Adrenal gland (tissue), 12 donors: Measurements from ENCODE around the gene LRRC15. TPM values are rescaled to one million over a fixed set of nuclear protein-coding genes. Genes with fewer than 3 reads are reported as not detected.

ENCODE experiments used
- DNase-seq, 7 donors: peaks; one replicate each; pipeline ENCODE4 v3.0.0-alpha.2; 2019 to 2020
- H3K27ac ChIP-seq, 5 donors: fragments of 200-600 bp; sonication (generic) in 4 of 5; 1 replicate in 3 of 5; 2 replicates in 2 of 5; pipeline versions ENCODE4 v1.5.1 to v1.8.0; 2016 to 2020; ENCODE audit warnings: mild to moderate bottlenecking in 1 of 5
- H3K27me3 ChIP-seq: fragments of 200-600 bp; 2 replicates; pipeline ENCODE4 v1.8.0; 2021
- H3K36me3 ChIP-seq, 2 donors: fragments of 200-600 bp; replicated peaks in 1 of 2; 1 replicate in 1 of 2; 2 replicates in 1 of 2; pipeline versions ENCODE4 v1.5.1 to v1.8.0; 2018 to 2022
- H3K4me1 ChIP-seq, 2 donors: fragments of 200-600 bp; replicated peaks in 1 of 2; 1 replicate in 1 of 2; 2 replicates in 1 of 2; pipeline versions ENCODE4 v1.5.1 to v1.8.0; 2018 to 2021
- H3K4me3 ChIP-seq, 4 donors: fragments of 200-600 bp; sonication (generic) in 3 of 4; one replicate each; pipeline ENCODE4 v1.5.1; 2016 to 2018
- H3K9me3 ChIP-seq, 3 donors: fragments of 200-600 bp; sonication (generic) in 1 of 3; replicated peaks in 1 of 3; 1 replicate in 2 of 3; 2 replicates in 1 of 3; pipeline versions ENCODE4 v1.5.1 to v1.8.0; 2016 to 2021
- POLR2A ChIP-seq, 2 donors: fragments of 450-650 bp; IDR thresholded peaks; one replicate each; pipeline ENCODE4 v1.6.1; 2017; ENCODE audit warnings: antibody characterized with exemption in 2 of 2, mild to moderate bottlenecking in 2 of 2, moderate library complexity in 1 of 2
- WGBS, 4 donors: extraction: QIAGEN DNeasy Blood & Tissue Kit in 2 of 4; methylation state at CpG; one replicate each; pipeline versions ENCODE4 v1.1.5 to v1.1.7; 2013 to 2017; 5-methylcytosine and 5-hydroxymethylcytosine counted together
- intact Hi-C, 2 donors: fragments of 100-400 bp; cut with DNase I; formaldehyde crosslinking; loops; one replicate each; pipeline versions ENCODE4 v1.14.1 to v1.15.0; 2022 to 2023
- polyA plus RNA-seq, 3 donors: library from polyadenylated mRNA; stranded (reverse); fragments of 200-250 nt in 2 of 3; fragments of 350-450 nt in 1 of 3; fragmentation: Illumina TruSeq in 1 of 3; extraction: RNeasy Lipid Tissue Mini Kit (QIAGEN cat#74804) in 1 of 3; gene quantifications; one replicate each; pipeline ENCODE4 v1.2.3, GENCODE V29; 2013 to 2014
- total RNA-seq, 9 donors: library from RNA; depleted of rRNA in 4 of 9; stranded (reverse); fragments of >200 nt in 4 of 9; fragments of 120-200 nt in 1 of 9; fragmentation: NEBNext Ultra II Directional in 1 of 9; extraction: Animal tissue kit (Norgen Biotek cat#: 25700) in 1 of 9; gene quantifications; one replicate each; pipeline versions ENCODE4 v1.1.0 to v1.2.4, GENCODE V29; 2013 to 2023
- TF ChIP-seq, protein P1 (sequence below), 6 experiments: fragments of 450-650 bp in 4 of 6; fragments of 200-600 bp in 2 of 6; sonication (generic) in 1 of 6; IDR thresholded peaks; 1 replicate in 5 of 6; 2 replicates in 1 of 6; pipeline versions ENCODE4 v1.5.1 to v1.8.0; 2016 to 2021; ENCODE audit warnings: antibody characterized with exemption in 6 of 6, mild to moderate bottlenecking in 2 of 6, moderate library complexity in 1 of 6
- donor health status: healthy with polysubstance abuse.
- donor health status: Bipolar disorder and iron deficiency.
- donor health status: DM: yes; HTN: yes; CAD: no.
- donor health status: DM: no; HTN: no; CAD: no.
- donor health status: DM: no; HTN: no; CAD: no.
- donor health status: DM: yes; HTN: yes; CAD: no.

The LRRC15 gene
- total and polyA plus RNA-seq, 12 donors: 0.05 to 0.31 (median 0.12) TPM; not detected in 2

DNA sequence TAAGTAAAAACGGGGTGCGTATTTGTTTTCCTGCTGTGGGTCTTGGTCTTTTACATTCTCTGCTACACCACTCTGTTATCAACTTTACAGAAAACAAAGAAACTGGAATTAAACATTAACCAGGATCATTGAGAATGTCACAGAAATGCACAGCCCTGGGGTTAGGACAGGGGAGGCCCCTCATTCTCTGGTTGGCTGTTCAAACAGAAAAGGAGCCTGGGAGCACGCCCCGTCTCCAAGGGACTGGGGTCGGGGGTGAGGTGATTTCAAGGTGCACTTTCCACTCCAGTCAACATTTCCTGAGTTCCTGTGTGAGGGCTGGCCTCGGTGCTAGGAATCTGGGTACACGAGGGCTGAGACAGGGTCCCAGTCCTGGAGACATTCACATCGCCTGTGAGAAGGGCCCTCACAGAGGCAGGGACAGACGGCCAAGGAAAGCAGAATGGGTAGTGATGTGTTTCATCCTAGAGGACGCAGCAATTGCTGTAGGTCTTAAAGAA, 48.7 kb downstream of the LRRC15 start:
- 80 to 82% (median 81%) methylated on average over 9 to 10 of the region's 10 CpGs for WGBS, 4 donors
- Histone ChIP-seq H3K27ac (no peak overlapping the region), H3K4me3 (no peak overlapping the region), H3K9me3 (no peaks in the 10 kb centered on the region), H3K4me1 (peaks cover 9 to 10% of the 10 kb centered on the region in 2 donors), H3K36me3 (no peaks in the 10 kb centered on the region), H3K27me3 (no peaks in the 10 kb centered on the region)
- no peak for TF ChIP-seq POLR2A (IDR thresholded peaks at IDR 0.05)
- TF ChIP-seq, protein P1, sequence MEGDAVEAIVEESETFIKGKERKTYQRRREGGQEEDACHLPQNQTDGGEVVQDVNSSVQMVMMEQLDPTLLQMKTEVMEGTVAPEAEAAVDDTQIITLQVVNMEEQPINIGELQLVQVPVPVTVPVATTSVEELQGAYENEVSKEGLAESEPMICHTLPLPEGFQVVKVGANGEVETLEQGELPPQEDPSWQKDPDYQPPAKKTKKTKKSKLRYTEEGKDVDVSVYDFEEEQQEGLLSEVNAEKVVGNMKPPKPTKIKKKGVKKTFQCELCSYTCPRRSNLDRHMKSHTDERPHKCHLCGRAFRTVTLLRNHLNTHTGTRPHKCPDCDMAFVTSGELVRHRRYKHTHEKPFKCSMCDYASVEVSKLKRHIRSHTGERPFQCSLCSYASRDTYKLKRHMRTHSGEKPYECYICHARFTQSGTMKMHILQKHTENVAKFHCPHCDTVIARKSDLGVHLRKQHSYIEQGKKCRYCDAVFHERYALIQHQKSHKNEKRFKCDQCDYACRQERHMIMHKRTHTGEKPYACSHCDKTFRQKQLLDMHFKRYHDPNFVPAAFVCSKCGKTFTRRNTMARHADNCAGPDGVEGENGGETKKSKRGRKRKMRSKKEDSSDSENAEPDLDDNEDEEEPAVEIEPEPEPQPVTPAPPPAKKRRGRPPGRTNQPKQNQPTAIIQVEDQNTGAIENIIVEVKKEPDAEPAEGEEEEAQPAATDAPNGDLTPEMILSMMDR (IDR thresholded peaks at IDR 0.05): no peak
- intact Hi-C loops: loop anchor here in 1 of 2 donors (10.0 kb wide), 1 partner anchor 326 kb away; no protein-coding TSS in a partner anchor
- no peak for DNase-seq

DNA sequence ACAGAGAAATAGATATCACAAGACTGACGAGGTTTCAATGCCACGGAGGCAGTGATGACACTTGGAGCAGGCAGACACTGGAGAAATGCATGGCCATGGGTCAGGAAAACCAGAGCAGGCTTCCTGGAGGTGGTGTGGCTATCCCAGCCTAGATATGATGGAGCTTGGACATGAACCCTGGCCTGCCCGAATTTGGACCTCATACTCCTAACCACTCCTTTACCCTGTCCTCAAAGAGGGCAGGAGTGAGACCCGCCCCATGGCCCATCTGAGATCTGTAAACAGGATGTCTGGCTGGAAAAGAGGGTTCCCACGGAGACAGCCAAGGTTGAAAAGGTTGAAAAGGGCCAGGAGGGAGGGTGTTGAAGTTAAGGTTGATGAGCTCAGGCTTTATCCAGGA, 49.4 kb downstream of the LRRC15 start:
- no peak overlapping the region for H3K4me3 ChIP-seq
- DNase-seq: no peak
- H3K4me1 ChIP-seq: peaks cover 9 to 15% of the 10 kb centered on the region in 2 donors
- WGBS, 4 donors: 64 to 77% (median 65%) methylated on average over 4 to 5 of the region's 5 CpGs
- intact Hi-C loops: loop anchor here in 1 of 2 donors (10.0 kb wide), 1 partner anchor 325 kb away; no protein-coding TSS in a partner anchor
- H3K27me3 ChIP-seq: no peaks in the 10 kb centered on the region
- H3K27ac ChIP-seq: no peak overlapping the region
- H3K36me3 ChIP-seq: no peaks in the 10 kb centered on the region
- no peaks in the 10 kb centered on the region for H3K9me3 ChIP-seq
- TF ChIP-seq POLR2A (IDR thresholded peaks at IDR 0.05): no peak
- TF ChIP-seq, protein P1 (IDR thresholded peaks at IDR 0.05): no peak

DNA sequence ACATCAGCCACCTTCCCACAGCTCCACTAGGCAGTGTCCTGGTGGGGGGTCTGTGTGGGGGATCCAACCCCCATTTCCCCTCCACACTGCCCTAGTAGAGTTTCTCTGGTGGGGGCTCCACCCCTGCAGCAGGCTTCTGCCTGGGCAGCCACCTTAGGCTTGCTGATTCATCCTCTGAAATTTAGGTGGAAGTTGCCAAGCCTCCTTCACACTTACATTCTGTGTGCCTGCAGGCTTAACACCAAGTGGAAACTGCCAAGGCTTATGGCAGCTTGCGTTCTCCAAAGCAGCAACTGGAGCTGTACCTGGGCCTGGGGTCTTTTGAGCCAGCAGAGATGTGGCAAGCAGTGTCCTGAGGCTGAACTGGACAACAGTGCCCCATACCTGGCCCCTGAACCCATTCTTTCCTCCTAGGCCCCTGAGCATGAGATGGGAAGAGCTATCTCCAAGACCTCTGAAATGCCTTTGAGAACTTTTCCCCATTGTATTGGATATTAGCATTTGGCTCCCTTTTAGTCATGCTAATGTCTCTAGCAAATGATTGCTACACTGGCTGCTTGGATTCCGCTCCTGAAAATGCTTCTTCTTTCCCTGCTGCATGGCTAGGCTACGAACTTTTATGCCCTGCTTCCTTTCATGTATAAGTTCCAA, 50.9 kb downstream of the LRRC15 start:
- Histone ChIP-seq H3K4me1 (peaks cover 6 to 17% of the 10 kb centered on the region in 2 donors), H3K4me3 (no peak overlapping the region), H3K27me3 (no peaks in the 10 kb centered on the region), H3K36me3 (no peaks in the 10 kb centered on the region), H3K27ac (no peak overlapping the region), H3K9me3 (no peaks in the 10 kb centered on the region)
- TF ChIP-seq POLR2A (IDR thresholded peaks at IDR 0.05): no peak
- TF ChIP-seq, protein P1 (IDR thresholded peaks at IDR 0.05): no peak
- DNase-seq: no peak
- intact Hi-C loops: loop anchor here (5.0 to 10.0 kb wide), 2 partner anchors 531 to 654 kb away; no protein-coding TSS in a partner anchor
- 80 to 97% (median 91%) methylated on average over 2 to 3 of the region's 3 CpGs for WGBS, 4 donors

DNA sequence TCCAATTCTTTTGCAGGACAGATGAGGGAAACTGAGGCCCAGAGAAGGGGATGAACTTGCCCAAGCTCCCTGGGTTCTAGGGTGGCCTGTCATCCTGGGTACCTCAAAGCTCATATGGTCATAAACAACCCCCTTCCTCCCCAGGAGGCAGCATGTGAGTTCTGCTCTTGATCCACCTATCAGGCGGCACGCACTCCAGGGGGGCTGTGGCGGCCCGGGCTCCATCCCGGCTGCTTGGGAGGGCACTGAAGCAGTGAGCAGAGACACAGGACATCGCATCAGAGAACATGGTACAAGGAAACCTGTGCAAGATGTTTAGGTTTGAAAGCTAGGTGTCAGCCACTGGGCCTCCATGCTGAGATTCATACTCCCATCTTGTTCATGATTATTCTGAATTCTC, 52.6 kb downstream of the LRRC15 start:
- TF ChIP-seq, protein P1 (IDR thresholded peaks at IDR 0.05): no peak
- no peak for TF ChIP-seq POLR2A (IDR thresholded peaks at IDR 0.05)
- intact Hi-C loops: loop anchor here (5.0 to 10.0 kb wide), 2 partner anchors 530 to 652 kb away; no protein-coding TSS in a partner anchor
- no peaks in the 10 kb centered on the region for H3K9me3 ChIP-seq
- H3K36me3 ChIP-seq: no peaks in the 10 kb centered on the region
- WGBS, 4 donors: 72 to 95% (median 88%) methylated on average over 4 to 6 of the region's 6 CpGs
- no peak for DNase-seq
- H3K4me3 ChIP-seq: no peak overlapping the region
- no peaks in the 10 kb centered on the region for H3K27me3 ChIP-seq
- H3K27ac ChIP-seq: no peak overlapping the region
- H3K4me1 ChIP-seq: peaks cover 9 to 20% of the 10 kb centered on the region in 2 donors
